ENCODE measurements around the gene CTNNA2.

CTNNA2 gene

DNA sequence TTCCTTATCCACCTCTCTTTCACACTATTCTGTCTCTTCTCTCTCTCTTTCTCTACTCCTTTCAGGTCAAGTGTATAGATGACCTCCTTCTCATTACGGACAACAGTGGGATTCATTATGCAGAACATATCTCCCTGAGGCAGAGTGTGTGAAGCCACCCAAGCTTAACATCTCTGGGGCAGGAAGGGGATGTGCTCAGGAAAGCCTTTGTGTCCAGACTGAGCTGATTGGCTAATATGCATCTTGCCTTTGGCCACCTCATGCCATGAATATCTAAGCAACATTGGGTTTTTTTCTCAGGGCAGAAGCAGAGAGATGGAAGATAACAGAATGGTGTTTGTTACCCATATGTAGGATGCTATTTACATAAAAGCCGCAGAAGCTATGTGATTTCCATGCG, 1003.1 kb downstream of the CTNNA2 start:
- no peak overlapping the region for H3K4me3 ChIP-seq (replicated peaks in 1 of 2; ENCODE audit: low read depth in 2 of 2, low read length in 2 of 2)
- TF ChIP-seq CTCF (IDR thresholded peaks at IDR 0.05; ENCODE audit: low read depth, low read length) = no peak
- DNase-seq (ENCODE audit: low read depth in 2 of 2) = no peak

GRCh38 chr2:80517316-80517715, 1004.5 kb downstream of the CTNNA2 start:
- H3K4me3 ChIP-seq (replicated peaks in 1 of 2; ENCODE audit: low read depth in 2 of 2, low read length in 2 of 2) = no peak overlapping the region
- TF ChIP-seq CTCF (IDR thresholded peaks at IDR 0.05; ENCODE audit: low read depth, low read length) = no peak
- DNase-seq (ENCODE audit: low read depth in 2 of 2) = no peak

GRCh38 chr2:80519121-80519643, 1006.3 kb downstream of the CTNNA2 start:
- no peak overlapping the region for H3K4me3 ChIP-seq (replicated peaks in 1 of 2; ENCODE audit: low read depth in 2 of 2, low read length in 2 of 2)
- no peak for TF ChIP-seq CTCF (IDR thresholded peaks at IDR 0.05; ENCODE audit: low read depth, low read length)
- no peak for DNase-seq (ENCODE audit: low read depth in 2 of 2)

DNA sequence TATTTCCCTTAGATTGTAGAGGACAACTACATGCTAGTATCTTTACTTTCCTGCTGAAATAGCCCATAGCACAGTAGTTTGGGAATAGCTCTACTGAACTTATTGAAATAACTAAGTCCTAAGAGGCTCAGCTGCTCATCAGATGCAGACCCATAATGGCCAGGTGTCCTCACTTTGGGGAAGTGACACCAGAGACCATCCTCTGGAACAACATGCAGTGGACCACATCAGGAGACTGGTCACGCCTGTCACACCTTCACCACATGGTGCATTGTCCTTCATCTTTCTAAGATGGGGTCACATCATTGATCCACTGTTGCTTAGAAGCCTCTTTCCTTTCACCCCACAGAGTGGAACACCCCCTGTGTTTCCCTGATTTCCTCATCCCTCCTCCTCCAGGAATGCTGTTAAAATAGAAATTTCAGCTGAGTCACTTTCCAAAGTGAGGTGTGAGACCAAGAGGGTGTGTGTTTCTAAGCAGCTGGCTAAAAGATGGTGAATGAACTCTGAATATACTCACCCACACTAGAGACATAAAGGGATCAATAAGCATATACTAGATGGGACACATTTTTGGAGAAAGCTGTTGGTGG, 1006.9 kb downstream of the CTNNA2 start:
- H3K4me3 ChIP-seq (replicated peaks in 1 of 2; ENCODE audit: low read depth in 2 of 2, low read length in 2 of 2) = no peak overlapping the region
- no peak for TF ChIP-seq CTCF (IDR thresholded peaks at IDR 0.05; ENCODE audit: low read depth, low read length)
- DNase-seq (ENCODE audit: low read depth in 2 of 2) = no peak

DNA sequence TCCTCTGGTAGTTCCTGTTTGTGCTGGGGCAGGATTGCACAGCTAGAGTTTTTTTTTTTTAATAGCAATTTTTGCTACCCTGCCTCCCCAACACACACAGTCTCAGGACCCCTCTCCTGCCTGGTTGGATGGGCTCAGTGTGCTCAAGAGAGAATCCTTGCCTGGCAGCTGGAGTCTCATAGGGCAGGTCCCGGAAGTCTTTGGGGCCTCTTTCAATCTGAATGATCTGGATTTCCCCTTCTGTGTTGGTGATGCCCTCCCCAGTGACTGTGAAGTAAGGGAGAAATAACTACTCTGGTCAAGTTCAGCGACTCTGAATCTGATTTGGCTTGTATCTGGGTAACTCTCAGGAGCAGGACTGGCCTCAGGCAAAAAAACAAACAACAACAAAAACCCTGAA, 1012.3 kb downstream of the CTNNA2 start:
- H3K4me3 ChIP-seq (replicated peaks in 1 of 2; ENCODE audit: low read depth in 2 of 2, low read length in 2 of 2) = no peak overlapping the region
- no peak for TF ChIP-seq CTCF (IDR thresholded peaks at IDR 0.05; ENCODE audit: low read depth, low read length)
- DNase-seq (ENCODE audit: low read depth in 2 of 2) = no peak

DNA sequence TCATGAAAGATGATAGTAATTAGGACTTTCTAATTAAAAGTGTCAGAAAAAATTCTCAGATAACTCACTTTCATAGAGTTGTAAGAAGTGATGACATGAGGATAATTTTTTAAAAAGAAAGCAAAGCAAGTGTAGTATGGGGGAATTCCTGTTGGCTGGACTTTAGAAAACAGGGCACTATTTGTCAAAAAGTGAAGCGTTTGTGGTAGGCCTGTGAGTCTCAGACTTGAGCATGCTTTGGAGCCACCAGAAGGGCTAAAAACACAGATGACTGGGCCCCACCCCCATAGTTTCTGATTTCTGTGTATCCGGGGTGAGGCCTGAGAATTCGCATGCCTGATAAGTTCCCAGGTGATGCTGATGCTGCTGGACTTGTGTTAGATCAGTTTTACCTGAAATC, 1014.3 kb downstream of the CTNNA2 start:
- TF ChIP-seq CTCF (IDR thresholded peaks at IDR 0.05; ENCODE audit: low read depth, low read length) = no peak
- no peak overlapping the region for H3K4me3 ChIP-seq (replicated peaks in 1 of 2; ENCODE audit: low read depth in 2 of 2, low read length in 2 of 2)
- DNase-seq (ENCODE audit: low read depth in 2 of 2) = no peak

All from cardiac fibroblast (primary cell).